ENCODE results near the gene DNAH11. TPM values are rescaled to one million over a fixed set of nuclear protein-coding genes. Genes with fewer than 3 reads are reported as not detected.
"Not testable (repeated sequence)": the region's sequence is repeated elsewhere in the genome, so short reads cannot be mapped to it uniquely, and the experiment has no call there.

Gene DNAH11
- polyA plus RNA-seq, 1 experiment = not detected

GRCh38 chr7:21927693-21928092 lies 384.9 kb downstream of the DNAH11 start:
- no peak overlapping the region for H3K4me3 ChIP-seq (ENCODE audit: low read depth, low read length)
- no peaks in the 10 kb centered on the region for H3K27me3 ChIP-seq (ENCODE audit: control insufficient read depth, insufficient read depth, low read length)
- POLR2A ChIA-PET = no interaction called here

GRCh38 chr7:21933293-21933692 lies 390.5 kb downstream of the DNAH11 start:
- DNase-seq (ENCODE audit: low read depth, low spot score); CTCF ChIA-PET; H3K27me3 ChIP-seq (ENCODE audit: control insufficient read depth, insufficient read depth, low read length); H3K27ac ChIP-seq (ENCODE audit: low read depth, low read length); POLR2A ChIA-PET; H3K4me3 ChIP-seq (ENCODE audit: low read depth, low read length); H3K9me3 ChIP-seq (ENCODE audit: control insufficient read depth, insufficient read depth, low read length): not testable (repeated sequence)

More at GRCh38 chr7:21927693-21928092, 384.9 kb downstream of the DNAH11 start:
- TF ChIP-seq CTCF (IDR thresholded peaks at IDR 0.05; ENCODE audit: low read depth, low read length) = no peak
- H3K27ac ChIP-seq (ENCODE audit: low read depth, low read length) = no peak overlapping the region
- DNase-seq (ENCODE audit: low read depth, low spot score) = no peak
- no peaks in the 10 kb centered on the region for H3K9me3 ChIP-seq (ENCODE audit: control insufficient read depth, insufficient read depth, low read length)
- CTCF ChIA-PET = no interaction called here

GRCh38 chr7:21934808-21935207 lies 392.0 kb downstream of the DNAH11 start:
- no peak for DNase-seq (ENCODE audit: low read depth, low spot score)
- H3K4me3 ChIP-seq (ENCODE audit: low read depth, low read length) = no peak overlapping the region
- TF ChIP-seq CTCF (IDR thresholded peaks at IDR 0.05; ENCODE audit: low read depth, low read length) = no peak
- POLR2A ChIA-PET = no interaction called here
- H3K9me3 ChIP-seq (ENCODE audit: control insufficient read depth, insufficient read depth, low read length) = no peaks in the 10 kb centered on the region
- no peak overlapping the region for H3K27ac ChIP-seq (ENCODE audit: low read depth, low read length)
- CTCF ChIA-PET = no interaction called here
- no peaks in the 10 kb centered on the region for H3K27me3 ChIP-seq (ENCODE audit: control insufficient read depth, insufficient read depth, low read length)

- ChIA-PET CTCF (no interaction called here), POLR2A (no interaction called here)
- Histone ChIP-seq H3K9me3 (ENCODE audit: control insufficient read depth, insufficient read depth, low read length) (no peaks in the 10 kb centered on the region), H3K27me3 (ENCODE audit: control insufficient read depth, insufficient read depth, low read length) (no peaks in the 10 kb centered on the region), H3K4me3 (ENCODE audit: low read depth, low read length) (no peak overlapping the region), H3K27ac (ENCODE audit: low read depth, low read length) (no peak overlapping the region)
- DNase-seq (ENCODE audit: low read depth, low spot score) = no peak
- TF ChIP-seq CTCF (IDR thresholded peaks at IDR 0.05; ENCODE audit: low read depth, low read length) = no peak
Measured at GRCh38 chr7:21938463-21938862, 395.6 kb downstream of the DNAH11 start.

- Histone ChIP-seq H3K27me3 (ENCODE audit: control insufficient read depth, insufficient read depth, low read length) (no peaks in the 10 kb centered on the region), H3K9me3 (ENCODE audit: control insufficient read depth, insufficient read depth, low read length) (no peaks in the 10 kb centered on the region), H3K27ac (ENCODE audit: low read depth, low read length) (no peak overlapping the region), H3K4me3 (ENCODE audit: low read depth, low read length) (no peak overlapping the region)
- CTCF ChIA-PET = interaction anchor here (0.6 kb wide), 1 partner anchor 171 kb away, joined by 5 read pairs; no protein-coding TSS in a partner anchor
- POLR2A ChIA-PET = no interaction called here
- TF ChIP-seq CTCF (IDR thresholded peaks at IDR 0.05; ENCODE audit: low read depth, low read length) = no peak
- no peak for DNase-seq (ENCODE audit: low read depth, low spot score)
Measured at GRCh38 chr7:21939136-21939857, 396.5 kb downstream of the DNAH11 start.

Measured in AG04450 (cell line).